ENCODE data around the gene ENTPD1. TPM values are rescaled to one million over a fixed set of nuclear protein-coding genes. Genes with fewer than 3 reads are reported as not detected.

The ENTPD1 gene
- total RNA-seq, 1 experiment from 2014 or later: not detected

GRCh38 chr10:95847007-95847406 is 91.0 kb downstream of the ENTPD1 start:
- no peak for DNase-seq (ENCODE audit: unreplicated experiment)
- ChIA-PET CTCF (no interaction called here), POLR2A (no interaction called here)
- Mint-ChIP-seq H3K27me3 (ENCODE audit: insufficient read depth, unreplicated experiment) (no peaks in the 10 kb centered on the region), H3K27ac (ENCODE audit: low read depth, unreplicated experiment) (no peak overlapping the region), H3K4me1 (ENCODE audit: insufficient read depth, unreplicated experiment) (no peaks in the 10 kb centered on the region), H3K4me3 (ENCODE audit: unreplicated experiment) (no peak overlapping the region), H3K9me3 (ENCODE audit: unreplicated experiment) (no peaks in the 10 kb centered on the region), H3K36me3 (ENCODE audit: insufficient read depth, unreplicated experiment) (no peaks in the 10 kb centered on the region)
- no TSS peak for BruUV-seq (replicated peaks)
- no peak for TF ChIP-seq CTCF (IDR thresholded peaks at IDR 0.05; ENCODE audit: unreplicated experiment)
- intact Hi-C loops (cut with micrococcal nuclease): no loop called here

- Mint-ChIP-seq H3K4me3 (ENCODE audit: unreplicated experiment) (no peak overlapping the region), H3K9me3 (ENCODE audit: unreplicated experiment) (no peaks in the 10 kb centered on the region), H3K4me1 (ENCODE audit: insufficient read depth, unreplicated experiment) (no peaks in the 10 kb centered on the region), H3K27me3 (ENCODE audit: insufficient read depth, unreplicated experiment) (no peaks in the 10 kb centered on the region), H3K36me3 (ENCODE audit: insufficient read depth, unreplicated experiment) (no peaks in the 10 kb centered on the region), H3K27ac (ENCODE audit: low read depth, unreplicated experiment) (no peak overlapping the region)
- no peak for DNase-seq (ENCODE audit: unreplicated experiment)
- ChIA-PET POLR2A (no interaction called here), CTCF (interaction anchor here (0.6 to 1.1 kb wide), 4 partner anchors 7 to 155 kb away, joined by 3 to 5 read pairs (median 3); partner anchors contain the start of gene TCTN3)
- no peak for TF ChIP-seq CTCF (IDR thresholded peaks at IDR 0.05; ENCODE audit: unreplicated experiment)
- intact Hi-C loops (cut with micrococcal nuclease): no loop called here
- BruUV-seq (replicated peaks): no TSS peak
Observed at GRCh38 chr10:95848841-95849240, 92.9 kb downstream of the ENTPD1 start.

GRCh38 chr10:95850791-95851190 is 94.8 kb downstream of the ENTPD1 start:
- H3K27ac Mint-ChIP-seq (ENCODE audit: low read depth, unreplicated experiment): no peak overlapping the region
- CTCF ChIA-PET: no interaction called here
- H3K36me3 Mint-ChIP-seq (ENCODE audit: insufficient read depth, unreplicated experiment): no peaks in the 10 kb centered on the region
- intact Hi-C loops (cut with micrococcal nuclease): no loop called here
- no peaks in the 10 kb centered on the region for H3K27me3 Mint-ChIP-seq (ENCODE audit: insufficient read depth, unreplicated experiment)
- POLR2A ChIA-PET: interaction anchor here (0.7 kb wide), 1 partner anchor 44 kb away, joined by 4 read pairs; no protein-coding TSS in a partner anchor
- no peaks in the 10 kb centered on the region for H3K4me1 Mint-ChIP-seq (ENCODE audit: insufficient read depth, unreplicated experiment)
- no peak overlapping the region for H3K4me3 Mint-ChIP-seq (ENCODE audit: unreplicated experiment)
- BruUV-seq (replicated peaks): no TSS peak
- no peak for TF ChIP-seq CTCF (IDR thresholded peaks at IDR 0.05; ENCODE audit: unreplicated experiment)
- no peak for DNase-seq (ENCODE audit: unreplicated experiment)
- H3K9me3 Mint-ChIP-seq (ENCODE audit: unreplicated experiment): no peaks in the 10 kb centered on the region

- no peaks in the 10 kb centered on the region for H3K9me3 Mint-ChIP-seq (ENCODE audit: unreplicated experiment)
- no TSS peak for BruUV-seq (replicated peaks)
- ChIA-PET CTCF (interaction anchor here (0.6 to 2.1 kb wide), 2 partner anchors 167 to 259 kb away, joined by 4 to 11 read pairs; partner anchors contain the start of gene TCTN3), POLR2A (no interaction called here)
- no peak for DNase-seq (ENCODE audit: unreplicated experiment)
- no peak overlapping the region for H3K27ac Mint-ChIP-seq (ENCODE audit: low read depth, unreplicated experiment)
- intact Hi-C loops (cut with micrococcal nuclease): no loop called here
- H3K4me3 Mint-ChIP-seq (ENCODE audit: unreplicated experiment): no peak overlapping the region
- H3K27me3 Mint-ChIP-seq (ENCODE audit: insufficient read depth, unreplicated experiment): no peaks in the 10 kb centered on the region
- no peak for TF ChIP-seq CTCF (IDR thresholded peaks at IDR 0.05; ENCODE audit: unreplicated experiment)
- peaks cover 4% of the 10 kb centered on the region for H3K4me1 Mint-ChIP-seq (ENCODE audit: insufficient read depth, unreplicated experiment)
- no peaks in the 10 kb centered on the region for H3K36me3 Mint-ChIP-seq (ENCODE audit: insufficient read depth, unreplicated experiment)
Observed at GRCh38 chr10:95860166-95860940, 104.4 kb downstream of the ENTPD1 start.
